Islet precursor cell (in vitro differentiated cells): ENCODE data around the gene ACVR1C.
A peak's percentile ranks its signal among the peaks of the same experiment; 100 is the strongest.

Source experiments
- DNase-seq: peaks from one replicate; pipeline ENCODE4 v3.0.0-alpha.2; 2018

Gene ACVR1C

DNA sequence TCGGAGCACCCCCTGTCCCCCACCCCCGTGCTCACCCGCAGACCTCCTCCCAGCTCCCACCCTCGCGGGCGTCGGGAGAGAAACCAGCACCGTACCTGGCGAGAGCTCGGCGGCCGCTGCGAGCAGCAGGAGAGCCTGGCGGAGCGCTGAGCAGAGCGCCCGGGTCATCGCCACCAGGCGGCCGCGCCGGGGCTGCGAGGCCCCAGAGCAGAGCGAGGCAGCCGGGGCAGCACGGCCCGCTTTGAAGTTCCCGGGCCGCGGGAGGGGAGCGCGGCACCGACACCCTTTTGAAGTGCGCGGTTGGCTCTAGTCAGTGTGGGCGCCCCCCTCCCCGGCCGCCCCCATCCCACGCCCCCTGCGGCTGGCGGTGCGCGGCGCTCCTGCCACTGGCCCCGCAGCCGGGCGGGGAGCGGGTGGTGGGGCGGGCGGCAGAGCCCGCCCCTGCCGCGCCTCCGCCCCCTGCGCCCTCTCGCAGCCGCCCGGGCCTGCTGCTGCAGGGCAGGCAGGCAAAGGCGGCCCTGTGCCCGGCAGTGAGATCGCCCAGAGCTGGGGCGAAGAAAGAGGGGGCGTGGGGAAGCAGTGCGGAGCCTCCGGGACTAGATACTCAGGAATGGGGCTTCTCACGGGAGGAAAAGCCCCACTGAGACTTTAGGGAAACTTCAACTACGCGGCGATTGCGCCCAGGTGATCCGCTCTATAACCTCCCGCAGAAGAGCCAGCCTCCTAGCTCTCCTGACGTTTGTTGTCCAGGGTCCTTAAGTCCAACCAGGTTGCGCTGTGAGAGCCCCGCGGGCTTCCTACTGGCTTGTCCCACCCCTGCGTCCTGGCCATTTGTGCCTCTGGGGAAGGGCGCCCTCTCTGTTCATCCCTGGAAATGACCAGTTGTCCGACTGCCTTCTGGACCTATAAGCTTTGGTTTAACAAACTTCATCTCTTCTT lies at the start of gene ACVR1C:
Gene ACVR1C (minus strand): TSS at position 388 of the 939 bp plus-strand sequence. CDS start 220 bp downstream, at position 168.
- peak; percentile 96 for DNase-seq

GRCh38 chr2:157677941-157678340 lies 49.3 kb upstream of the ACVR1C start:
- DNase-seq: no peak

- no peak for DNase-seq
These were observed 43.5 kb upstream of the ACVR1C start for GRCh38 chr2:157672129-157672528.

GRCh38 chr2:157662401-157662800 lies 33.7 kb upstream of the ACVR1C start:
- DNase-seq: no peak

GRCh38 chr2:157661776-157662175 lies 33.1 kb upstream of the ACVR1C start:
- no peak for DNase-seq

DNA sequence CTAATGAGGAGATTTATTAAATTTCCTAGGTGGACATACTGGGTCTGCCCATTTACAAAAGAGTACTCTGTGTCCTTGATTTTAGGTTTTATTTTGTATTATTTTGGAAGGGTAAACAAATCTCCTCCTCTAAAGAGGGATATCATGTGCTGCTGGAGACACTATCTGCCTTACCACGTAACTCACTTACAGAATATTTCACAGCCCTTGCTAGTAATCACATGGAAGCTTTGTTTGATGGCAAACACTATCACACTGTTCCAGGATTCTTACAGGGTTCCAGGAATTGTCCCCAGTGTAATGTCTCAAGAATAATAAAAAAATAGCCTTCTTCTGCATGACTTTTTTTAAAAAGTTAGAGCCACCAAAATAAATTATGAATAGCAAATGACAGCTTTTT lies 29.2 kb upstream of the ACVR1C start:
- DNase-seq: no peak

GRCh38 chr2:157657101-157657500 lies 28.4 kb upstream of the ACVR1C start:
- DNase-seq: no peak

DNA sequence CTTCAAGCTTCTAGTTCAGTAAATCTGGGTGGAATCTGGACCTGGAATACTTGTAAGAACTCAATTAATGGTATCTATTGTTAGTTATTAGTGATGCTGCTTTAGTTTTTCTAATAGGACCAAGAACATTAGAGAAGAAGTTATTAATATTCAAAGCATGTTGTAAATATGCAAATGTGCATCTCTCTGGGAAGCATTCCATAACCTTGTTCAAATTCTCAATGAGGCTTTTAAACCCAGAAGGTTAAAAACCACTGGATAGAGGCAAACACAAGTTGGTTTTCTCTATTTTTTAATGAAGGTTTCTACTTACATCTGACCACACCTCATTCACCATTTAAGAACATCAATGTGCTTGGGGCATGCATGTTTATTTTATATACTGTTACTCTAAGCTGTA lies 16.1 kb upstream of the ACVR1C start:
- no peak for DNase-seq

GRCh38 chr2:157631861-157632260 lies 3.2 kb upstream of the ACVR1C start:
- DNase-seq: no peak

DNA sequence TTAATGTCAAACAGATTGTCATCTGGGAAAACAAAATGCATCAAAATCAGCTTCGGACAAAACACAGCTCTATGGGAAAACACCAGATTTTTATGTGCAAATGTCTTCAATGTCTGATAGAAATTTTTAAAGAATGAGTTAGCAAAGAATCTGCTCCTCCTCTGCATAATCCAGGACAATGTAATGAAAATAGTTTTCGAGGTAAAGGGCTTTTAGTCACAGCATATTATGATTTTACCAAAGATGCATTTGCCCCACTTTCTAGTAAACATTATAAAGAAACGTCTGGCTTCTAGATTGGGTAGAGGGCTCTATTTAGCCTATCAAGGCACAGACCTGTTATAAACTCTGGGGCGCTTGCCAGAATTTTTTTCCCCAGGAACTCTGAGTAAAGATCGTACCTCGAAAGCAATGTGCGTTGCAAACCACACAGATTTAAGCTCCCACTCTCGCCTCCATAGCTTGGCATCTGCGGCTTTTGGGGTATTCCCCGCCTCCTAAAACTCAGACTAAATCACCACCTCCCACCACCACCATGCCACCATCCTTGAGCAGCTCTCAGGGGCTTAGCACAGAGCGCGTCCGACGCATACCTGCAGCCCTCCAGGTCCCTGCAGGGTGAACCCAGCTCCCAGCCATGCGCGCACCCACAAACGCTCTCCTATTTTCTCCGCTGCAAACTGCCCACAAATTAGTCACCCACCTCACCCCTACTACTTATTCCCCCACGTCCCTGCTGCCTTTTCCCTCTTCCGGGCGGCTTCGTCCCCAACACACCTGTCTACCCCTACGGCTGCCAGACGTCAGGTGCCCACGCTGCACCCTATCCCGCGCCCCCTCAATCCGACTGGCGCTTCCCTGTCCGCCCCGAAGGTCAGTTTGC lies 829 bp downstream of the ACVR1C start:
- DNase-seq: no peak

- no peak for DNase-seq
These were observed 3.4 kb downstream of the ACVR1C start for GRCh38 chr2:157625296-157625695.

DNA sequence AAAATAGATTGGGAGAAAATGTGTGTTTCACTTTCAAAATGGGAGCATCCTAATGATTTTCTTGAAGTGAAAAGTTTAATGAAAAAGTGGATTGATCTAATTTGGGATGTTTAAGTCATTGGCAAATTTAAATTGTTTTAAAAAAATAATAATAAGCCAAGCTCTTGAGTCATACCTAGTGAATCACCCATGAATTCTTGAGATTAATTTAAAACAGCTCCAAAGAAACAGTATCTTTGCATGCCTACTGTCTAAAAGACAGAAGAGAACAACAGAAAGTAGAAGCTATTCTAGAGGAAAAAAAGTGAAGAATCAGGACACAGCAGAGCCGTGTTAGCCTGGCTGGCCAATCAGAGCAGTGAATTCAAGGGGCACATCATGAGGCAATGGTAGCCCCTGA lies 7.7 kb downstream of the ACVR1C start:
- DNase-seq: no peak

DNA sequence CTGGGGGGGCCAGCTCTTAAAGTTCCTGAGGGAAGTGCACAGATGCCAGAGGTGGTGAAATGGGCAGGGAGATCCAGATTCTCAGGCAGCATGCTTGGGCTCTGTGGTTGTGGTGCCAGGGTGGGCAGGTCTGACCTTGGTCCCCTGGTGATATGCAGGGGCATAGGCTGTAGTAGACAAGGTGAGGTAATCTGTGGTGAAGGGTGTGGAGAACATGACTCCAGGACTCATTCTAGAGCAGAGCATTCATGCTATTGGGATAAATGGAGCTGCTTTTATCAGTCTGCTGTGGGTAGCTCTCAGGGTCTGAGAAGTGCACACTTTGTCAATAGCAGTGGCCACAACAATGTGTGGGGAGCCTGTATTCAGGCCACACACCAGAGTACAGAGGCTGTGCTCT lies 16.9 kb downstream of the ACVR1C start:
- DNase-seq: no peak

DNA sequence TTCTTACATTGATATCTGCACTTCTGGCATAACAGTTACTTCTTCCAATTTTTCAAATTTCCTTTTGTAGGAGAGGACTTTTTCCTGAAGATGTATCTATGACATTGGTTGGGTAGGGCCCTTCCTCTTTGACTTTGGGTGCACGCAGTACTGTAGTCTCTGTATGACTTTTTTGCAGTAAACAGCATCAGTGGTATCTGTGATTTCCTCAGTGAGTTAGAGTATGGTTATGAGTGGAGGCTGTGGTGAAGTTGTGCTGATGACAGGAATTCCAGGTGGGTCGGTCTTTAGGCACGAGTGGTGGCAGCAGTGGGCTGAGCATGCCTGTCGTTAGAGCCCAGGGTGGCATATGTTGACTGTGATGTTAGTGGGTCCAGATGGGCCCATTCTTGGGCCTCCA lies 17.6 kb downstream of the ACVR1C start:
- no peak for DNase-seq

GRCh38 chr2:157606534-157606933 lies 22.1 kb downstream of the ACVR1C start:
- no peak for DNase-seq

DNA sequence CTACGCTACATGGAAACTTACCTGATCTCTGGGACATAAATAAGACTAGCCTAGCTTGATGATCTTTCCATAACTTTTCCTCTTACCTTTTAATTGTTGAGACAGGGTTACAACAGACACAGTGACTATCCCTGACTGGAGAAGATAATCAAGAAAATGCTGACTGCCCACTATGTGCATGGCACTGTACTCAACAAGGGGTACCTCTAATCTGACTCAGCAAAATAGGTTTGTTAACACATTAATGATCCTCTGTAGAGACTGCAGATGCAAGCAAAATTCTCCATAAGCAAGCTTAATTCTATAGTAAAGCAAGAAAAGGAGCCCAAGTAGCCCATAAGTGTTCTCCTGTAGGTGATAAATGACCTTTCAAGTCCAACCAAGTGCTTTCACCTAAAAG lies 25.5 kb downstream of the ACVR1C start:
- no peak for DNase-seq

DNA sequence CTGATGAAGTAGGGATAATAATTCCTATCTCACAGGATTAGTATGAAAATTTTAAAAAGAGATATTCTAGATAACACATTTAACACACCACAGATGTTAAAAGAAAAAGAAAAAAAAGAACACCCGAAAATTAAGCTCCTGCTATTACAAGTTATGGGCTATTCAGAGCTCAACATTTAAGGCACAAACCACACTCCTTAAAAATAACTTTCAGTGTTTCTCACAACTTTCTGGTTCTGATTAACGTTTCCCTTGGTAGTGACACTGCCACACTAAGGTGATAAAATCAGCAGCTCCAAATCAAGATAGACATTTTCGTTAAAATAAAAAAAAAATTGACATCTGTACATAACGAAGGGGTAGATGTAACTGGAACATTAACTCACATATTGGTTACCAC lies 26.9 kb downstream of the ACVR1C start:
- DNase-seq: no peak

- peak; percentile 69 for DNase-seq
These were observed 31.5 kb downstream of the ACVR1C start for GRCh38 chr2:157596992-157597681.

GRCh38 chr2:157593411-157593810 lies 35.3 kb downstream of the ACVR1C start:
- no peak for DNase-seq

- DNase-seq: no peak
These were observed 35.7 kb downstream of the ACVR1C start for GRCh38 chr2:157592948-157593347.

DNA sequence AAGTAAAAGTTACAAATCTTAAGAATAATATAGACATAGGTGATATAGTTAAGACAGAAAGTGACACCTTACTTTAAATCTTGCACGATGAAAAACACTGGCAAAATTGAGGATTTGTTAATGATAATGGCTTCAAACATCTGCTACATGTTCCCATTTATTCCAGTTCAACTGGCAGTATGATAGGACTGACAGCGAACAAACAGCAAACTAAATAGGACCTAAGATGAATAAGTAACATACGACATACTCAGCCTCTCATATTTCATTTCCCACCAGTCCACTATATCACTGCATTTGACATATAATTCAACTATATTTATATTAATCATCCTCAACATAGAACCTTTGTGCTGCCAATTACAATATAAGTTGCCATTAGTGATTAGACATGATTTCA lies 36.3 kb downstream of the ACVR1C start:
- no peak for DNase-seq

DNA sequence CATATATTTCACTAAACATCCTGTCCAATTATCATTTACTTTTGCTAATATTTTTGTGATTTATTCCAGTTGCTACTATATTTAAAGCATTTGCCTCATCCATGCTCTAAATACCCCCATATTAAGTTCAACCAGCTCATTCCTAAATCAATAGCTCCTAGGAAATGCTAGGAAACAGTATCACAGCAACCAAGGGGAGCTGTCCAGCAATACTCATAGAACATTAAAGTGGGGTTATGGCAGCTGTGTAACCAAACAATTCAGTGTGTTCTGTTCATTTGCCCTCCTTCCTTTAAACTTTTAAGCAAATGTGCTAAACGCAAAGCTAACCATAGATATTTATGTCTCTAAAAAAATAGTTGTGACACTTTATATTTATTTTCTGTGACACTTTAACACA lies 41.1 kb downstream of the ACVR1C start:
- DNase-seq: no peak

DNA sequence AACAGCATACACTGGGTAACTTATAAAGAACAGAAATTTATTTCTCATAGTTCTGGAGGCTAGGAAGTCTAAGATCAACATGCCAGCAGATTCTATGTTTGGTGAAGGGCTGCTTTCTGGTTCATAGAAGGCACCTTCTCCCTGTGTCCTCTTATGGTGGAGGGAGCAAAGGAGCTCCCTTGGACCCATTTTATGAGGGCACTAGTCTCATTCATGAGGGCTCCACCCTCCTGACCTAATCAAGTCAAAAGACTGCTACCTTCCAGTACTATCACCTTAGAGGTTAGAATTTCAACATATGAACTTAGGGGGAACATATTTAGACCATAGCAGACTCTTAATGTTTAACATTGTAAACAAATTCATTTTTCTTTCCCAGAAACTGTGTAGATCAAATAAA lies 54.5 kb downstream of the ACVR1C start:
- no peak for DNase-seq
